Mammary epithelial cell (primary cell): ENCODE results near the gene TMEM132D.

ENCODE experiments used
- EZH2 ChIP-seq: IDR thresholded peaks from 2 replicates; pipeline ENCODE4 v1.6.1; 2012; ENCODE audit warnings: low read length, inconsistent platforms, borderline replicate concordance
- TF ChIP-seq, protein P1 (sequence below), 2 donors: IDR thresholded peaks in 1 of 2; conservative IDR thresholded peaks in 1 of 2; 2 replicates each; pipeline ENCODE4 v1.5.1; 2011 to 2012; ENCODE audit warnings: inconsistent platforms in 2 of 2, low read length in 2 of 2, mild to moderate bottlenecking in 2 of 2, control low read depth in 1 of 2, low read depth in 1 of 2; ENCODE audit not compliant: insufficient read depth in 1 of 2; ENCODE audit errors: extremely low read depth in 1 of 2

GRCh38 chr12:129305851-129306250 is 598.0 kb downstream of the TMEM132D start:
- TF ChIP-seq, protein P1, sequence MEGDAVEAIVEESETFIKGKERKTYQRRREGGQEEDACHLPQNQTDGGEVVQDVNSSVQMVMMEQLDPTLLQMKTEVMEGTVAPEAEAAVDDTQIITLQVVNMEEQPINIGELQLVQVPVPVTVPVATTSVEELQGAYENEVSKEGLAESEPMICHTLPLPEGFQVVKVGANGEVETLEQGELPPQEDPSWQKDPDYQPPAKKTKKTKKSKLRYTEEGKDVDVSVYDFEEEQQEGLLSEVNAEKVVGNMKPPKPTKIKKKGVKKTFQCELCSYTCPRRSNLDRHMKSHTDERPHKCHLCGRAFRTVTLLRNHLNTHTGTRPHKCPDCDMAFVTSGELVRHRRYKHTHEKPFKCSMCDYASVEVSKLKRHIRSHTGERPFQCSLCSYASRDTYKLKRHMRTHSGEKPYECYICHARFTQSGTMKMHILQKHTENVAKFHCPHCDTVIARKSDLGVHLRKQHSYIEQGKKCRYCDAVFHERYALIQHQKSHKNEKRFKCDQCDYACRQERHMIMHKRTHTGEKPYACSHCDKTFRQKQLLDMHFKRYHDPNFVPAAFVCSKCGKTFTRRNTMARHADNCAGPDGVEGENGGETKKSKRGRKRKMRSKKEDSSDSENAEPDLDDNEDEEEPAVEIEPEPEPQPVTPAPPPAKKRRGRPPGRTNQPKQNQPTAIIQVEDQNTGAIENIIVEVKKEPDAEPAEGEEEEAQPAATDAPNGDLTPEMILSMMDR (conservative IDR thresholded peaks at IDR 0.05 in 1 of 2, IDR thresholded peaks at IDR 0.05 in 1 of 2; ENCODE audit: extremely low read depth in 1 of 2, insufficient read depth in 1 of 2, low read depth in 1 of 2, low read length in 2 of 2): no peak
- no peak for TF ChIP-seq EZH2
